ENCODE measurements around the gene ITK. TPM values are rescaled to one million over a fixed set of nuclear protein-coding genes. Genes with fewer than 3 reads are reported as not detected.
A peak's percentile ranks its signal among the peaks of the same experiment; 100 is the strongest.

ITK gene
- polyA plus RNA-seq, 3 donors from 2014 or later = 38.5 to 71.9 (median 54.6) TPM

GRCh38 chr5:157269761-157270272 lies 89.2 kb downstream of the ITK start:
- Mint-ChIP-seq H3K9me3 (no peaks in the 10 kb centered on the region), H3K27me3 (ENCODE audit: low read depth in 3 of 3) (peaks cover 16 to 42% (median 38%) of the 10 kb centered on the region in 3 donors), H3K36me3 (peaks cover 11 to 14% (median 11%) of the 10 kb centered on the region in 3 donors), H3K27ac (peak overlapping the region; percentile 99 to 100 (median 100)), H3K4me3 (peak overlapping the region; percentile 49 to 98 (median 73)), H3K4me1 (peaks cover 89 to 94% of the 10 kb centered on the region in 2 donors)
- no peak for DNase-seq

GRCh38 chr5:157270771-157271170 lies 90.1 kb downstream of the ITK start:
- H3K36me3 Mint-ChIP-seq = peaks cover 11 to 14% (median 11%) of the 10 kb centered on the region in 3 donors

GRCh38 chr5:157271740-157272271 lies 91.2 kb downstream of the ITK start:
- H3K27ac Mint-ChIP-seq = peak overlapping the region; percentile 99 to 100 (median 100)
- peak; percentile 94 to 95 (median 94) for DNase-seq
- H3K9me3 Mint-ChIP-seq = no peaks in the 10 kb centered on the region
- H3K27me3 Mint-ChIP-seq (ENCODE audit: low read depth in 3 of 3) = peaks cover 12 to 30% (median 30%) of the 10 kb centered on the region in 3 donors
- peaks cover 11 to 14% (median 11%) of the 10 kb centered on the region in 3 donors for H3K36me3 Mint-ChIP-seq
- peaks cover 94 to 98% of the 10 kb centered on the region in 2 donors for H3K4me1 Mint-ChIP-seq
- H3K4me3 Mint-ChIP-seq = peak overlapping the region; percentile 82 to 98 (median 88)

More at GRCh38 chr5:157270771-157271170, 90.1 kb downstream of the ITK start:
- Mint-ChIP-seq H3K9me3 (no peaks in the 10 kb centered on the region), H3K4me1 (peaks cover 87 to 93% of the 10 kb centered on the region in 2 donors), H3K27me3 (ENCODE audit: low read depth in 3 of 3) (peaks cover 13 to 35% (median 34%) of the 10 kb centered on the region in 3 donors), H3K4me3 (peak overlapping the region; percentile 82 to 98 (median 88)), H3K27ac (peak overlapping the region; percentile 99 to 100 (median 100))
- DNase-seq = no peak

GRCh38 chr5:157273131-157273556 lies 92.5 kb downstream of the ITK start:
- Mint-ChIP-seq H3K27me3 (ENCODE audit: low read depth in 3 of 3) (peaks cover 12 to 26% (median 26%) of the 10 kb centered on the region in 3 donors), H3K4me3 (peak overlapping the region; percentile 82 to 98 (median 86))

GRCh38 chr5:157275403-157275802 lies 94.8 kb downstream of the ITK start:
- H3K27ac Mint-ChIP-seq = peak overlapping the region; percentile 82 to 99 (median 88)
- H3K4me3 Mint-ChIP-seq = peak overlapping the region in 3 of 5 donors; percentile 10 to 40 (median 21)
- H3K27me3 Mint-ChIP-seq (ENCODE audit: low read depth in 3 of 3) = peaks cover 9 to 22% (median 19%) of the 10 kb centered on the region in 3 donors

More at GRCh38 chr5:157273131-157273556, 92.5 kb downstream of the ITK start:
- H3K9me3 Mint-ChIP-seq = no peaks in the 10 kb centered on the region
- H3K36me3 Mint-ChIP-seq = peaks cover 11 to 14% (median 11%) of the 10 kb centered on the region in 3 donors
- peaks cover 90 to 98% of the 10 kb centered on the region in 2 donors for H3K4me1 Mint-ChIP-seq
- H3K27ac Mint-ChIP-seq = peak overlapping the region; percentile 96 to 100 (median 99)
- DNase-seq = peak; percentile 51 to 62 (median 56)

GRCh38 chr5:157278319-157279037 lies 97.8 kb downstream of the ITK start:
- H3K36me3 Mint-ChIP-seq = peaks cover 0 to 3% (median 0%) of the 10 kb centered on the region in 3 donors
- no peak for DNase-seq
- peaks cover 90 to 98% of the 10 kb centered on the region in 2 donors for H3K4me1 Mint-ChIP-seq
- peaks cover 2 to 8% (median 8%) of the 10 kb centered on the region in 3 donors for H3K27me3 Mint-ChIP-seq (ENCODE audit: low read depth in 3 of 3)
- H3K27ac Mint-ChIP-seq = peak overlapping the region; percentile 50 to 86 (median 79)
- no peaks in the 10 kb centered on the region for H3K9me3 Mint-ChIP-seq
- no peak overlapping the region for H3K4me3 Mint-ChIP-seq

More at GRCh38 chr5:157275403-157275802, 94.8 kb downstream of the ITK start:
- DNase-seq = no peak
- Mint-ChIP-seq H3K36me3 (peaks cover 4 to 6% (median 5%) of the 10 kb centered on the region in 3 donors), H3K9me3 (no peaks in the 10 kb centered on the region), H3K4me1 (peaks cover 90 to 98% of the 10 kb centered on the region in 2 donors)

- no peaks in the 10 kb centered on the region for H3K9me3 Mint-ChIP-seq
- H3K27me3 Mint-ChIP-seq (ENCODE audit: low read depth in 3 of 3) = peaks cover 0 to 3% (median 0%) of the 10 kb centered on the region in 3 donors
- H3K27ac Mint-ChIP-seq = peak overlapping the region; percentile 50 to 90 (median 84)
- DNase-seq = no peak
- peaks cover 0 to 3% (median 0%) of the 10 kb centered on the region in 3 donors for H3K36me3 Mint-ChIP-seq
- peaks cover 90 to 98% of the 10 kb centered on the region in 2 donors for H3K4me1 Mint-ChIP-seq
- peak overlapping the region in 3 of 5 donors; percentile 1 to 48 (median 47) for H3K4me3 Mint-ChIP-seq
Measured at GRCh38 chr5:157279605-157280239, 99.1 kb downstream of the ITK start.

GRCh38 chr5:157280927-157281326 lies 100.3 kb downstream of the ITK start:
- H3K36me3 Mint-ChIP-seq = peaks cover 0 to 3% (median 0%) of the 10 kb centered on the region in 3 donors
- H3K4me3 Mint-ChIP-seq = peak overlapping the region in 4 of 5 donors; percentile 26 to 61 (median 33)
- H3K27me3 Mint-ChIP-seq (ENCODE audit: low read depth in 3 of 3) = peaks cover 0 to 3% (median 0%) of the 10 kb centered on the region in 3 donors
- peaks cover 92 to 99% of the 10 kb centered on the region in 2 donors for H3K4me1 Mint-ChIP-seq
- H3K9me3 Mint-ChIP-seq = no peaks in the 10 kb centered on the region
- H3K27ac Mint-ChIP-seq = peak overlapping the region; percentile 50 to 85 (median 74)
- no peak for DNase-seq

GRCh38 chr5:157282150-157282549 lies 101.5 kb downstream of the ITK start:
- H3K27ac Mint-ChIP-seq = peak overlapping the region; percentile 50 to 90 (median 82)
- H3K27me3 Mint-ChIP-seq (ENCODE audit: low read depth in 3 of 3) = peaks cover 0 to 3% (median 0%) of the 10 kb centered on the region in 3 donors
- H3K4me3 Mint-ChIP-seq = peak overlapping the region in 4 of 5 donors; percentile 11 to 63 (median 15)
- H3K36me3 Mint-ChIP-seq = peaks cover under 1 to 4% (median 1%) of the 10 kb centered on the region in 3 donors
- H3K9me3 Mint-ChIP-seq = no peaks in the 10 kb centered on the region
- H3K4me1 Mint-ChIP-seq = peaks cover 81 to 89% of the 10 kb centered on the region in 2 donors
- DNase-seq = no peak

GRCh38 chr5:157283434-157283833 lies 102.8 kb downstream of the ITK start:
- Mint-ChIP-seq H3K36me3 (peaks cover 5 to 16% (median 11%) of the 10 kb centered on the region in 3 donors), H3K4me1 (peaks cover 79 to 89% of the 10 kb centered on the region in 2 donors), H3K9me3 (no peaks in the 10 kb centered on the region), H3K27me3 (ENCODE audit: low read depth in 3 of 3) (peaks cover 0 to 3% (median 0%) of the 10 kb centered on the region in 3 donors), H3K4me3 (peak overlapping the region; percentile 6 to 63 (median 23)), H3K27ac (peak overlapping the region; percentile 62 to 90 (median 82))
- DNase-seq = no peak

GRCh38 chr5:157284458-157285212 lies 104.0 kb downstream of the ITK start:
- Mint-ChIP-seq H3K9me3 (no peaks in the 10 kb centered on the region), H3K27ac (peak overlapping the region; percentile 48 to 90 (median 74)), H3K36me3 (peaks cover 7 to 23% (median 15%) of the 10 kb centered on the region in 3 donors), H3K4me3 (peak overlapping the region in 1 of 5 donors; percentile 33), H3K27me3 (ENCODE audit: low read depth in 3 of 3) (peaks cover 0 to 3% (median 0%) of the 10 kb centered on the region in 3 donors), H3K4me1 (peaks cover 71 to 88% of the 10 kb centered on the region in 2 donors)
- DNase-seq = no peak

- Mint-ChIP-seq H3K4me3 (no peak overlapping the region), H3K27ac (peak overlapping the region; percentile 41 to 90 (median 57)), H3K4me1 (peaks cover 70 to 88% of the 10 kb centered on the region in 2 donors), H3K9me3 (no peaks in the 10 kb centered on the region), H3K27me3 (ENCODE audit: low read depth in 3 of 3) (peaks cover 0 to 3% (median 0%) of the 10 kb centered on the region in 3 donors), H3K36me3 (peaks cover 12 to 30% (median 21%) of the 10 kb centered on the region in 3 donors)
- DNase-seq = no peak
Measured at GRCh38 chr5:157285310-157286035, 104.8 kb downstream of the ITK start.
